Stimulated activated CD4-positive, alpha-beta T cell treated with anti-CD3 and anti-CD28 coated beads, Interleukin-1b, Interleukin-23, amount 100 ng/mL, for 24 hours (primary cell): ENCODE measurements around the gene GPR78.

ENCODE experiments used
- DNase-seq, 4 experiments: peaks; one replicate each; pipeline ENCODE4 v3.0.0-alpha.2; 2020; ENCODE audit warnings: low read depth in 4 of 4, low spot score in 1 of 4

The GPR78 gene

GRCh38 chr4:8546766-8547107 lies 33.5 kb upstream of the GPR78 start:
- DNase-seq = no peak

DNA sequence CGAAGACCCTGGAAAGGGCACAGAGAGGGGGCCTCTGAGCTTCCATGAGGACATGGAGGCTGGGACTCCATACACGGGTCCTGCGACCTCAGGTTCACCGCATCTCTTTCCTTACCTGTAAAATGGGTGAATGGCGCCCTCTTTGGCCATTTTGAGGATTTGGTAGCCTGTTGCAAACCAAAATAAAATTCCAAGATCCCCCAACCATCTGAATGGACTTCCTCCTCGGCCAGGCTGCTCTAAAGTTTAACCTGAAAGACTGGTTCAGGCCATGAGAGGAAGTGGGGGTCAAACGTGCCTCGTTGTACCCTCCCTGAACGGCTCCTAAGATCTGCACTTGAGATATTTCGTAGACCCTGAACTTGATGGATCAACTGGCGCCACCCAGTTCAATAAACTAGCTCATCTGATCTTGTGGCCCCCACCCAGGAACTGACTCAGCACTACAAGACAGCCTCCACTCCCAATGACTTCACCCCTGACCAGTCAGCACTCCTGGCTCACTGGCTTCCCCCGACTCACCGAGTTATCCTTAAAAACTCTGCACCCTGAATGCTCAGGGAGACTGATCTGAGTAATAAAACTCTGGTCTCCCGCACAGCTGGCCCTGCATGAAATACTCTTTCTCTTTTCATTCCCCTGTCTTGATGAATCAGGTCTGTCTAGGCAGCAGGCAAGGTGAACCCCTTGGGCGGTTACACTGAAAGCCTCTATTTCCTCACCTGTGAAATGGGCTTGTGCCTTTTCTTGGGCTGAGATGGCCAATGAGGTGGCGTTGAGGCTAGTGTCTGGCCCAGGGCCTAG lies 32.9 kb upstream of the GPR78 start:
- no peak for DNase-seq

- no peak for DNase-seq
Observed at GRCh38 chr4:8547912-8548730, 32.1 kb upstream of the GPR78 start.

DNA sequence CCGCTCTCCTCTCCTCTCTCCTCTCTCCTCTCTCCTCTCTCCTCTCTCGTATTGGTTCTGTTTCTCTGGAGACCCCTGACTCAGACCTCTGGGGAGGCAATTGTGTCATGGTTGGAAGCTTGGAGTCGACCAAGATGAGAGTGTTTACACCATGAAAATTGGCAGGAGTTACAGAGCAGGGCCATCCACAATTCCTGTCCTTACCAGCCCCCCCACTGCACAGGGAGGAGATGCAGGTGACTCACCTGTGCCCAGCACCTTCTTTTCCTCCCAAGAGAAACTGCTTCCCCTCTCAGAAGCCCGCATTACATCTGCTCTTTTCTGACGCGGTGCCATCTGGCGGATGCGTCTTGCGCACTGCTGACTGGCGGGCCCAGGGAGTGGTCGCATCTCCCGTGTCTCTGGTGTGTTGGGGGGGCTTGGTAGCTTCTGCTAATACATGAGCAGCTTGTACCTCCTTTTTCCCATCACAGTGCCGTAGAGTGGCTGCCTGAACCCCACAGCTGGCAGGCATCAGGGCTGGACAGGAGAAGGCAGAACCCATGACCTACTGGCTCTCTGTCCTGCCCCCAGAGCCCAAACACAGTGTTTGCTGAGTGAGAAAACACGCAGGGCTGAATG lies 31.4 kb upstream of the GPR78 start:
- DNase-seq = no peak

- DNase-seq = no peak
Observed at GRCh38 chr4:8549352-8549931, 30.8 kb upstream of the GPR78 start.

- no peak for DNase-seq
Observed at GRCh38 chr4:8550691-8551090, 29.5 kb upstream of the GPR78 start.

GRCh38 chr4:8552024-8552423 lies 28.2 kb upstream of the GPR78 start:
- DNase-seq = no peak

GRCh38 chr4:8552581-8553205 lies 27.5 kb upstream of the GPR78 start:
- no peak for DNase-seq

- no peak for DNase-seq
Observed at GRCh38 chr4:8553216-8553615, 27.0 kb upstream of the GPR78 start.

GRCh38 chr4:8553991-8554405 lies 26.2 kb upstream of the GPR78 start:
- no peak for DNase-seq

DNA sequence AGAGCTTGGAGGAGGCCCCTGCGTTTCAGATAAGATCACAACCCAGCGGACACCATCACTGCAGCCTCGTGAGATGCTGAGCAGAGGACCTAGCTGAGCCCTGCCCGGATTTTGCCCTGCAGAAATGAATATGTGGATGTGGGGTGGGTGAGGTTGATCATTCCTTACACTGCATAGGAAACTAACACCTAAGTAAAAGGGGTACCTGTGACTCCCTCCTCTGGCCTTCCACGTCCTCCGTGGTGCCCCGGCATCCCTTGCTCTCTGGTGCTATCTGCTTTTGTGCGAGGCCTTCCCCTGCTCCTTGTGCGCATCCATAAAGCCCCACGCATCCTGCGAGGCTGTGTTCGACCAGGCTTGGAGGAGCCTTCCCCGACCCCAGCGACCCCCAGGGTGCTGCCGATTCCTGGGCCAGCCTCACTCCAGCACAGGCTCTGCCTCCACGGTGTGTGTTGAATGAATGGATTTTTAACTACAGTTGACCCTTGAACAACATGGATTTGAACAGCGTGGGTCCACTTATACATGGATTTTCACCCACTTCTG lies 25.6 kb upstream of the GPR78 start:
- DNase-seq = no peak

- DNase-seq = no peak
Observed at GRCh38 chr4:8555716-8556115, 24.5 kb upstream of the GPR78 start.

DNA sequence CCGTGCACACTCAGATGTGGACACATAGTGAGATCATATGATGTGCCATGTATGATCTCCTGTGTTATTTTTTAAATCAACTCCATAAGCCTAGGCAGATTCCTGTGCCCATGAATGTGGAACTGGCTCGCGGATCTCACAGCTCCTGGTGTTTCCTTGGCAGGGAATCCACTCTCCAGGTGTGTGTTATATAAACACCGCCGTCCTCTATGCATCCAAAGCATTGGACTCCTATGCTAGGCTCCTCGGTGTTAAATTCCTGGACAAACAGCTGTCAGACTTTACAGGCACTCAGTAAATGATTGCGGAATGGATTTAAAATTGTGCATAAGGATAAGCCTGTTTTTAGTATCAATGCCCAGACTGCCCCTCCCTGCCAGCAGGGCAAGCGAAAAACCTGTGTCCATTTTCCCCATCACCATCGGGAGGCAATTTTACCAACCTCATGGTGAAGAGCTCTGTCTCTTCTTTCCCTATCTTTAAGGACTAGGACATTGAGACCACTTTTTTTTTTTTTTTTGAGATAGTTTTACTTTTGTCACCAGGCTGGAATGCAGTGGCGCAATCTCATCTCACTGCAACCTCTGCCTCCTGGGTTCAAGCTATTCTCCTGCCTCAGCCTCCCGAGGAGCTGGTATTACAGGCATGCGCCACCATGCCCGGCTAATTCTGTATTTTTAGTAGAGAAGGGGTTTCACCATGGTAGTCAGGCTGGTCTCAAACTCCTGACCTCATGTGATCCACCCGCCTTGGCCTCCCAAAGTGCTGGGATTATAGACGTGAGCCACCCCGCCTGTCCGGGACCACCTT lies 23.6 kb upstream of the GPR78 start:
- DNase-seq = no peak

DNA sequence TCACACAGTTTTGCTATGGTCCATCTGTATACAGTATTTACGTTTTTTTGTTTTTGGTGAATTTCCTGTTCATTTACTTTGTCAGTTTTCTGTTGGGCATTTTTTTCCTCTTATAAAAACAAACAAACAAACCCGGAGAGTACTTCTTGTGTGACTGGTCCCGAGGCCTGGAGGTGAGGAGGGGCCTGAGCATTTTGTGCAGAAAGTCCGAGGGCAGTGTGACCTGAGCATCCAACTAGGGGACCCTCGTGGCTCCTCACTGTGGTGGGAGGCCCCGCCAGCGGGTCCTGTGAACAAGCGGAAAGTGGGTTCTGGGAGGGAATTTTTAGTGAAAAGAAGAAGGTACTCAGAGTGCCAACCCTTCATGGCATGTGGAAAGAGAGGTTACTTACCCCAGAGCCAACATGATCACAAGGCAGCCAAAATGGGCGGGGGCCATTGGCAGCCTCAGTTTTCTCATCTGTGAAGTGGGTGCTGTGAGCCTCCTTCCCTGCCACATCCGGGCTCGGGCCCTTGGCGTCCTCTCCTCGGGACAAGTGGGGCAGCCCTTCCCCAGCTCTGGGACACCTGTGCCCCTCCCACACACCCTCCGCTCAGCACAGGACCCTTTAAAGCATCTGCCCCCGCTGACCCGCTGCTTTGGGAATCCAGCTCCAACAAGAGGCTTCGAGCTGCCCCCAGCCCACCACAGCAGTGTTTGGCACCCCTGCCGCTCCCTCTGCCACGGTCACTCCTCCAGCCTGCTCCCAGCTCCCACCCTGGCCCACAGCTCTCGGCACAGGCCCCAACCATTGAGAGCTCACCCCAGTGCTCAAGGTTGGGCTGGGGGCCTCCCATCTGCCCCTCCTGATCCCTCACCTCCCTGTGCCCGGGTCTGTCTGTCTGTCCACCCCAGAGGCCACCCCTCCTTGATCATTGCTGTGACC lies 22.8 kb upstream of the GPR78 start:
- DNase-seq = no peak

DNA sequence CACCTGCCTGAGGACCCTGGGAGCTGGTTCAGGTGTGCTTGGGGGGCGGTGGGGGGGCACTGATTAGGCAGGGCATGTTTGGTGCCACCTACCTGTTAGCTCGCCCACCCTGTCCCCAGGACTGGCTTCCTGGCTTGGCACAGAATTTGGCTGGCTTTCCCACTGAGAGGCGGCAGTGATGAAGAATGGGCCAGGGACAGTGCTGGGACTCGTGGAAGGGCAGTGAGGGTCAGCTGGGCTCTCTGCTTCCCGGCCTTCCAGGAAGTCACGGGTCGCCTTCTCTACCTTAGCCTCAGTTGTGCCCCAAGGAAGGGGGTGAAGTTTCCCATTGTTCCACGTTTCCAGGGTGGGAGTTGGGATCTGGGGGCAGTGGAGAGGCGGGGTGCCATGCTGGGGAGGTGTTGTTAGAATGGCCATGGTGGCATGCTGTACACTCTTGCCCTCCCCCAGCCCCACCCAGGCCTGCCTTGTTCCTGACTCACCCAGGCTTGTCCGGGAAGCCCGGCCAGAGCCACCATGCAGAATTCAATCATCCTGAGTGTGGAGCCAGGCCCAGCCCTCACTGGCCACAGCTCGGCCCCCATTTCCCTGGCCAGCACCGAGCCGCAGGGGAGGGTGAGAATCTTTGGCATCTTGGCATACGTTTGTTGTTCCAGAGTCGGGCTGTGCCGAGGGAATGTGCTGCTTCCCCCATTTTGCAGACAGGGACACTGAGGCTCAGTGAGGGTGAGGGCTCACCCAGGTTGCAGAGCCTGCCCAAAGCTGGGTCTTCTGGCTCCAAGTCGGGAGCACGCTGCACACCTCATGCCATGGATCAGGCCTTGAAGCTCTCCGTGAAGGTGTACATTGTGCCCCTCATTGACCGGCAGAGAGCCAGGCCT lies 21.9 kb upstream of the GPR78 start:
- no peak for DNase-seq

- no peak for DNase-seq
Observed at GRCh38 chr4:8559011-8559410, 21.2 kb upstream of the GPR78 start.

DNA sequence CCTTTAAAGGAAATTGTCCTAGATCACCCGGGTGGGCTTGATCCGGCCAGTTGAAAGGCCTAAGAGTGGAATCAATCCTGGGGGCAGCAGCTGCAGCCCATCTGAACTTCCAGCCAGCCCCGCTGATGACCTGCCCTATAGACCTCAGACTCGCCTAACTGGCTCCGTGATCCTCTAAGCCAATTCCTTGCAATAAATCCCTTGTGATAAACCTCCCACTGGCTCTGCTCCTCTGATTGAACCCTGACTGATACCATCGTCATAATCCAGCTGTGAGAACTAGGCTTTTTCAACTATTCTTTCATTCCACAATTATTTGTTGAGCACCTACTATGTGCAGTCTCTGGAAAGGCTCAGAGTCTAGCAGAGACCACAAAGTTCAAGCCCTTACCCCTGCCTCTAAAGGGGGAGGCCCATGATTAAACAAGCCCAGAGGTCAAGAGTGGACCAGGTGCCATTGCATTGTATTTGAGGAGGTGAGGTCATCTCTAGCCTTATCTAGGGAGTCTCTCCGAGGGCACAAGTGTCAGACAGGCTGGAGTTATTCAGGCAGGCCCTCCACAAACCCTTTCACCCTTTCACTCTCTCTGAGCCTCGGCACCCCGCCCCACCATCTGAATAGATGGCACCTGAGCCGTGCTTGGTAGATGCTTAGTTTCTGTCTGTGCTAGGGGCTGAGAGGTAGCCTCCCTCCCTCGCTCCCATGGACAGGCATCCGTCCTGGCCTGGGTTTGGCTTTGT lies 20.5 kb upstream of the GPR78 start:
- DNase-seq = no peak
